Progenitor cell of endocrine pancreas (in vitro differentiated cells): ENCODE results near the gene KRT35. TPM values are rescaled to one million over a fixed set of nuclear protein-coding genes. Genes with fewer than 3 reads are reported as not detected.
A peak's percentile ranks its signal among the peaks of the same experiment; 100 is the strongest.

Experiments used
- DNase-seq: peaks from one replicate; pipeline ENCODE4 v3.0.0; 2021; ENCODE audit warnings: low spot score; ENCODE audit not compliant: unreplicated experiment
- H3K27ac Mint-ChIP-seq: 2 replicates; pipeline ENCODE4 v1.8.0; 2021; ENCODE audit warnings: mild to moderate bottlenecking, moderate library complexity, mixed read lengths
- H3K27me3 Mint-ChIP-seq: 2 replicates; pipeline ENCODE4 v1.8.0; 2021; ENCODE audit warnings: mixed read lengths
- H3K36me3 Mint-ChIP-seq: 2 replicates; pipeline ENCODE4 v1.8.0; 2022; ENCODE audit warnings: mixed read lengths; ENCODE audit not compliant: insufficient read depth
- H3K4me1 Mint-ChIP-seq: 2 replicates; pipeline ENCODE4 v1.8.0; 2021; ENCODE audit warnings: low read depth, mixed read lengths
- H3K4me3 Mint-ChIP-seq: 2 replicates; pipeline ENCODE4 v1.8.0; 2021; ENCODE audit warnings: low read depth, mild to moderate bottlenecking, moderate library complexity, mixed read lengths
- H3K9me3 Mint-ChIP-seq: 2 replicates; pipeline ENCODE4 v1.8.0; 2021; ENCODE audit warnings: low read depth, mixed read lengths
- CTCF ChIP-seq: fragments of 200-600 bp; sonication (generic); IDR thresholded peaks from one replicate; pipeline ENCODE4 v1.5.0; 2021; ENCODE audit warnings: antibody characterized with exemption, mild to moderate bottlenecking; ENCODE audit not compliant: unreplicated experiment
- long read RNA-seq: library from polyadenylated mRNA; unstranded; transcript quantifications from one replicate; pipeline ENCODE4 v2.0.0, GENCODE V29; 2020
- total RNA-seq: library from RNA; stranded (reverse); gene quantifications from 2 replicates; pipeline ENCODE4 v1.2.1, GENCODE V29; 2021

The KRT35 gene
- not detected in 2 replicates for total RNA-seq
- long read RNA-seq: 0 reads

GRCh38 chr17:41481036-41481435, at the start of gene KRT35:
KRT35 (minus strand) TSS chr17:41481151; CDS start chr17:41481097, 54 bp downstream.
- Mint-ChIP-seq H3K4me3 (no peak within 1 kb of the TSS), H3K27me3 (peaks cover 13% of the 10 kb centered on the region), H3K36me3 (no peaks in the 10 kb centered on the region), H3K27ac (no peak within 1 kb of the TSS), H3K4me1 (peaks cover 15% of the 10 kb centered on the region), H3K9me3 (no peaks in the 10 kb centered on the region)
- no peak for TF ChIP-seq CTCF
- no peak for DNase-seq

GRCh38 chr17:41530062-41531048, 49.4 kb upstream of the KRT35 start:
- Mint-ChIP-seq H3K36me3 (peaks cover 9% of the 10 kb centered on the region), H3K9me3 (no peaks in the 10 kb centered on the region), H3K4me3 (peak overlapping the region; percentile 37), H3K27me3 (no peaks in the 10 kb centered on the region), H3K4me1 (peaks cover 48% of the 10 kb centered on the region), H3K27ac (peak overlapping the region; percentile 98)
- DNase-seq: no peak
- TF ChIP-seq CTCF: no peak

GRCh38 chr17:41529491-41529915, 48.6 kb upstream of the KRT35 start:
- no peaks in the 10 kb centered on the region for H3K9me3 Mint-ChIP-seq
- H3K27me3 Mint-ChIP-seq: no peaks in the 10 kb centered on the region
- no peak for TF ChIP-seq CTCF
- H3K27ac Mint-ChIP-seq: peak overlapping the region; percentile 98
- peaks cover 48% of the 10 kb centered on the region for H3K4me1 Mint-ChIP-seq
- DNase-seq: no peak
- peak overlapping the region; percentile 95 for H3K4me3 Mint-ChIP-seq
- H3K36me3 Mint-ChIP-seq: peaks cover 15% of the 10 kb centered on the region

GRCh38 chr17:41528959-41529353, 48.0 kb upstream of the KRT35 start:
- peak overlapping the region; percentile 98 for H3K27ac Mint-ChIP-seq
- H3K4me3 Mint-ChIP-seq: peak overlapping the region; percentile 95
- H3K27me3 Mint-ChIP-seq: no peaks in the 10 kb centered on the region
- no peak for DNase-seq
- no peaks in the 10 kb centered on the region for H3K9me3 Mint-ChIP-seq
- peaks cover 50% of the 10 kb centered on the region for H3K4me1 Mint-ChIP-seq
- TF ChIP-seq CTCF: no peak
- H3K36me3 Mint-ChIP-seq: peaks cover 18% of the 10 kb centered on the region

- no peaks in the 10 kb centered on the region for H3K27me3 Mint-ChIP-seq
- peaks cover 27% of the 10 kb centered on the region for H3K36me3 Mint-ChIP-seq
- H3K9me3 Mint-ChIP-seq: no peaks in the 10 kb centered on the region
- peak; percentile 37 for DNase-seq
- H3K4me1 Mint-ChIP-seq: peaks cover 56% of the 10 kb centered on the region
- TF ChIP-seq CTCF: no peak
- peak overlapping the region; percentile 95 for H3K4me3 Mint-ChIP-seq
- H3K27ac Mint-ChIP-seq: peak overlapping the region; percentile 98
Measured at GRCh38 chr17:41527063-41528023, 46.4 kb upstream of the KRT35 start.
